NCI-H460 (cell line): ENCODE data around the gene LRRC34. TPM values are rescaled to one million over a fixed set of nuclear protein-coding genes. Genes with fewer than 3 reads are reported as not detected.

Experiments
- DNase-seq: peaks from one replicate; pipeline ENCODE4 v3.0.0-alpha.2; 2016; ENCODE audit warnings: low read depth; ENCODE audit errors: extremely low read depth
- polyA plus RNA-seq: library from polyadenylated mRNA; depleted of rRNA; stranded (reverse); fragments of >200 nt; gene quantifications from 2 replicates; pipeline ENCODE4 v1.2.3, GENCODE V29; 2014; cell fraction: nucleus; rRNA removed
- total RNA-seq: library from RNA; depleted of rRNA; stranded (reverse); fragments of >200 nt; shearing (Covaris generic); gene quantifications from 2 replicates; pipeline ENCODE4 v1.2.3, GENCODE V29; 2014; rRNA removed

The LRRC34 gene, protein sequence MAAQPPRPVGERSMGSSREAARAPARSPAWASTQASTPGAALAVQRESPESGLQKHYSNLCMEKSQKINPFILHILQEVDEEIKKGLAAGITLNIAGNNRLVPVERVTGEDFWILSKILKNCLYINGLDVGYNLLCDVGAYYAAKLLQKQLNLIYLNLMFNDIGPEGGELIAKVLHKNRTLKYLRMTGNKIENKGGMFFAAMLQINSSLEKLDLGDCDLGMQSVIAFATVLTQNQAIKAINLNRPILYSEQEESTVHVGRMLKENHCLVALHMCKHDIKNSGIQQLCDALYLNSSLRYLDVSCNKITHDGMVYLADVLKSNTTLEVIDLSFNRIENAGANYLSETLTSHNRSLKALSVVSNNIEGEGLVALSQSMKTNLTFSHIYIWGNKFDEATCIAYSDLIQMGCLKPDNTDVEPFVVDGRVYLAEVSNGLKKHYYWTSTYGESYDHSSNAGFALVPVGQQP
- total RNA-seq, result 12.5 and 13.7 TPM in 2 replicates
- polyA plus RNA-seq, result 17.5 and 23.6 TPM in 2 replicates

DNA sequence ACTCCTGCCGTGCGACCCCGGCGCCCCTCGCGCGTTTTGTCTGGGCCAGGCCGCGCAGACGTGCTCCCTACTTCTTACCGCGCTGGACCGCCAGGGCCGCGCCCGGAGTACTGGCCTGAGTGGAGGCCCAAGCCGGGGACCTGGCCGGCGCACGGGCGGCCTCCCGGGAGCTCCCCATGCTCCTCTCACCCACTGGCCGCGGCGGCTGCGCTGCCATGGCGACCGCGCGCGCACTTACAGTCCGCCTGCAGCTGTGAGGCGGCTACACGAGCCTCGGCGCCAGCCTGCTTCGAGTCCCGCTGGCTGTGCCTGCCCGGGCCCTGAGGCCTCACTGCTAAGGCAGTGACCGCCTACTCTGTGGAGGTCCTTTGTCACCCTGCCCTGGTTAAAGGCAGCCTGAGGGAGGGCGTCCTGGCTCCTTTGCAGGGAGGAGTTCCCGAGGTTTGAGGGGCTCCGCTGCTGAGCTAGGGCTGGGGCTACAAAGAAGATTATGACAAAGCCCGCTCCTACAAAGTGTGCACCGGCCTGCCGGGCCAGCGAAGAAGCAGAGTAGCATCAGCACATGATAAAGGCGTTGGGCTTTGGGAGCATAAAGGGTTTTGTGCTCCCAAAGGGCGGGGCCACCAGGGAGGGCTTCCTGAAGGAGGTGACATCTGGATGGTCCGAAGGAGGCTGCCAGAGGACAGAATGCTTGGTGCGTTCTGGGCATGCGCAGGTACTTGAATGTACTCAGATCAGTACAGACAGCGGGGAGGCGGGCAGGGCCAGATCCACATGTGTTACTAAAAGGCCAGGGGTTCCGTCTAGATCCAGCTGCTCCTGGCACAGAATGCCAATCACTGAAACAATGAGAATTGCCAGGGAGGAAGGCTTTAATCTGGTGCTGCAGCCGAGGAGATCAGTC is at the start of gene LRRC34, which contains the start of gene LRRIQ4:
Gene LRRC34, minus strand, starts transcription at position 573 of the 904 bp plus-strand sequence. Its CDS starts 356 bp downstream, at position 217.
Gene LRRIQ4, plus strand, starts transcription at position 539 of the 904 bp plus-strand sequence. CDS start 9,052 bp downstream, outside the sequence.
- DNase-seq, result peak; percentile 84

DNA sequence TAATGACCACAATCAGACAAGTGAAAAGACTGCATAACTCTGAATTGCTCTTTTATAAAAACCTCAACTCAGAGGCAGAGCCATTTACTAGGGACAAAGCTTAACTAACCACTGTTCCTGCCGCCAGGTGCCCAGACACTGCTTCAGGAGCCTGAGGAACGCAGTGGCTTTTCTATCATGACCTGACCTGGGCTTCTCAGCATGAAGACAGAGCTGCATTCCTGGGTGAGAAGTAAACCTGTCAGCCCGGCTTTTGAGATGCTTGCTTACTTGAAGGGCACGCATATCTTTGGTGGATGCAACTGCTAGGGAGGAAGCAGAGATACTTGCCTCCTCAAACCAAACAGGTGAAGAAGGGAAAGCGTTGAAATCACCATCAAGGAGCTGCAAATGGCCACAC is 49.2 kb upstream of the LRRC34 start:
- DNase-seq, result no peak

DNA sequence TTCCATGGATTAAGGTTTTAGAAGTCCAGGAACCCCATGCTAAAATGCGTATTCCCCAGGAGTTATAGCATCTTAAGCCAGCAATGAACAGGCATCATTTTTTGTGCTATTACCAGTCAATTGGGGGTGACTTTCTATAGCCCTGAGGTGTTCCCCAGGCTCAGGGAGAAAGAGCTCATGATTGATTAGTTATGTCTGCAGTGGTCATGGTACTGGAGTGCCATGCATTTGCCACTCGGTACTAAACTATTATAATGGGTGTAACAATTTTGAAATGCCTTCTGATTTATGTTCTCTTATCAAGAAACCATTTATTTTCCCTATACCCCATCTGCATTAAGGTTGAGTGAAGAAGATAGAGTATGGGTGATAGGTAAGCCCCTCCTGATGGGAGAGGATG is 45.1 kb upstream of the LRRC34 start:
- DNase-seq, result no peak

DNA sequence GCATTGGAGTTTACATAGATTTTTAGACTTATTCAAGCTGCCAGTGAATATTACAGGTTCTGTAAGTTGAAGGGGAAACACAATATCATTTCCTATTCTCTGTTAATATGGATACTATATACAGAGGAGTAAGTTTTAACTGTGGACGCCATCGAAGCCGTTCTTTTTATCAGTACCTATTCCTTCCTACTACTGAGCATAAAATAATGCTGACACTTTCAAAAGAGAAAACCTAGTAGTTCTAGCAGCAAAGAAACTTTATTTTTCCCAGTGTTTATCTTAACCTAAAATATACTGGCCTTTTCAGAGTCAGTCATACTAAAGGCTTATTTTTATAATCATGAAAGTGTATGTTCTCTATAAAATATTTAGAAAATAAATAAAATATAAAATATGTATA is 42.8 kb upstream of the LRRC34 start:
- DNase-seq, result no peak

DNA sequence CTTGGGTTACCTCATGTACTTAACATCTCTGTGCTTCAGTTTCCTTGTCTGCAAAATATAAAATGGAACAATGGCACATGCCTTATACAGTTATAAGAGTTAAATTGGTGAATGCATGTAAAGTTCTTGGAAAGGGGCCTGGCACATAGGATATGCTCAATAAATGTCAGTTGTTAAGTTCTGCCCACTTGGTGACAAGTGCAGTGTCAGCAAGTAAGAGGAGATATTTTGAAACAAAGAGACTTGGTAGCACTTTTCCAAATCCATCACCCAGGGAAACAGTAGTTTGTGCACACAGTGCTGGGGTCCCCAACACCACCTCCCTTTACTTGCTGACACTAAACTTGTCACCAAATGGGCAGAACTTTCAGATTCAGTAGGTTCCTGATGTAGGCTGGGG is 37.9 kb upstream of the LRRC34 start:
- no peak for DNase-seq

DNA sequence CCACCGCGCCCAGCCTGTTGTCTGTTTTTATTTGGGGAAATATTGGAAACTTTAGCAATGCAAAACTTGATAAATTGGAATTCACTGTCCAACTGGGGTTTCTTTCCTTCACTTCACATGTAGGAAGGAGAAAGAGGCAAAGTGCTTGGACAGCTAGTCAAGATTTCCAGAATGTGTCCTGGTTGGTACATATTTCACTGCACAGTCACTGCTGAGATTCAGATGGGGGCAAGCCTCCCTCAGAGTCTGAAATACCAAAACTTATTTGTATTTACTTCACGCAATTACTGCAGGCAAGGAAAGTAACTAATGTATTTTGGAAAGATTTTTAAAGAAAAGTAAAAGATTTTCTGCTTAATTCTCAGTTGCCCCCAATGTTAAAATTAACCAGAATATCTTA is 36.0 kb upstream of the LRRC34 start:
- no peak for DNase-seq

DNA sequence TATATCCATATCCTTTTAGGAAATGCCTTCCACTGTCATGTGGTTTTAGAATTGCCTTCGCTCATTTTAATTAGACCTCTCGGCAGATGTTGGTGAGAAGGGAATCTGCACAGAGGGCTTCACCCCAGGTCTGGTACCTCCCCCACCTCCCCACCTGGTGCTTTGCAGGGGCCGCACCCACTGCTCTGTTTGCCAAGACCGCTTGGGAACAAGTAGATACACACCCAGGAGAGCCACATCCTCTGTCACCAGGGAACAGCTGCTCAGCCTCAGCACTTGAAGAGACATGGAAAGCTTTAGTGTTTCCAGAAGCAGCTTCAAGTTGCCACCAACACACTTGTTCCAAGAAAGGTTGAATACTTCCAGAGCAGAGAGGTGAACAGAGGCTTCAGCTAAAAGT is 35.2 kb upstream of the LRRC34 start:
- DNase-seq, result no peak

DNA sequence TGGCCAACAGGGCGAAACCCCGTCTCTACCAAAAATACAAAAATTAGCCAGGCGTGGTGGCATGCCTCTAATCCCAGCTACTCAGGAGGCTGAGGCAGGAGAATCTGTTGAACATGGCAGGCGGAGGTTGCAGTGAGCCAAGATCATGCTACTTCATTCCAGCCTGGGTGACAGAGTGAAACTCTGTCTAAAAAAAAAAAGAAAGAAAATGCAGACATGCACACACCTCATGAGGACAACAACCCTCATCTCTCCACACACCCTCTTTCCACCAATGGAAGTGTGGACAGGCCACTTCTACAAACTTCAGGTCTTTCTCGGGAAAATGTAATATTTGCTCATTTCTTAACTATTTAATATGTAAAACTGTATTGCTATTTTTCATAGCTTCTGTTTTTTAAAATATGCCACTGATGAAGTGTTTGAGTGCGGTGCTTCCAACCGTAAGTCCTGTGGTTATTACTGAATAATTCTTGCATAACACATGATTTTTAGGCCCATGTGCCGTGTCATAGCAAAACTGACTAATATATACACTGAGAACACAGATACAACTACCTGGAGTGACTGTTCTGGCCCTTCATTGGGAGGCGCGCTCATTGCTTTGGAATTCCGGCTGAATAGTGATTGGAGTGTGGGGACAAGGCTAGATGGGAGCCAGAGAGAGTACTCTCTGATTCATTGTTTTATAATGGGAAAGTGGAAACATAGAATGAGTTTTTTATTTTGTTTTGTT is 33.9 kb upstream of the LRRC34 start:
- no peak for DNase-seq

DNA sequence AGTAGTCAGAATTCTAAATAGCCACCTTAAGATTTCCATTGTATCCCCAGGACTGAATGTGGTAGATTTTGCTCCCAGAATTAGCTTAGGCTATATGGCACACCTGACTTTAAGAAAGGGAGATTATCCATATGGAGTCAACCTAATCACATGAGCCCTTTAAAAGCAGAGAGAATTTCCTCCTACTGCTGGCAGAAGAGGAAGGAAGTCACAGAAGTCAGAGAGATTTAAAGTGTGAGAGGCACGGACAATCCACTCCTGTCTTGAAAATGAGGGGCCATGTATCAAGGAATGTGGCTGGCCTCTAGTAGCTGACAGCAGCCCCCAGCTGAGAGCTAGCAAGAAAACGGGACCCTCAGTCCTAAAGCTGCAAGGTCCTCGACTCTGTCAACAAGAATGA is 30.3 kb upstream of the LRRC34 start:
- no peak for DNase-seq

DNA sequence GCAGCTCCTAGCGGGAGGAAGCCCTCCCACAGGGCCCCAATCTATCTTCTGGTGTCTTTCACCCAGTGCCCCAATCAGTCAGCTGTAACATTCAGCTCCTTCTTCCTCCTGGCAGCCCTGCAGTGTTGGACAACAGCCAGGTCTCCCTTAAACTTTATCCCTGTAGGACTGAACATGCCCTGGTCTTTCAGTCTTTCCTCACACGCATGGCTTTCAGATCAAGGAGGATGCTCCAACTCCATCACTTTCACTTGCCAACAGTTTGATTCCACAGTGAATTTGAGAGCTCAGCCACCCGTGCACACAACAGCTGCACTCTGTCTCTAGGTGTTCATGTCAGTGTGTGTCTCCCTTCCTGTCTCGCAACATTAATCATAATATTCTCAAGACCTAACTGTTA is 28.5 kb upstream of the LRRC34 start:
- no peak for DNase-seq

DNA sequence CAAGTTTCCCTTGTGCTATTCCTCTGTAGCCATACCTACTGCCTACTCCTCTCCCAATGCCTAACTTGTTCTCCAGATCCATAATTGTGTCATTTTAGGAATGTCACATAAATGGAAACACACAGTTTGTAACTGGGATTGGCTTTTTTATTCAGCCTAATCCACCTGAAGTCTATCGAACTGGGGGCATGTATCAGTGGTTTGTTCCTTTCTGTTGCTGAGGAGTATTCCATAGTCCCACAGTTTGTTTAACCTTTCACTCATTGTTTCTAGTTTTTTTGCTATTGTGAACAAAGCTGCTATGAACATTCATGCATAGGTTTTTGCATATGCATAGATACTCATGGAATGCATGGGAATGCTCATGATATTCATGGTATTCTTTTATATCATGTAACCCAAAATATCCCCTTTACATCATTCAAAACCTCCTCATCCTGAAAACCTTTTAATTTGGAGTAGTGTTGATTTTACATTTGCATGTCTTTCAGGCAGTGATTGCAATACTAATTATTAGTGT is 25.9 kb upstream of the LRRC34 start:
- DNase-seq, result no peak

DNA sequence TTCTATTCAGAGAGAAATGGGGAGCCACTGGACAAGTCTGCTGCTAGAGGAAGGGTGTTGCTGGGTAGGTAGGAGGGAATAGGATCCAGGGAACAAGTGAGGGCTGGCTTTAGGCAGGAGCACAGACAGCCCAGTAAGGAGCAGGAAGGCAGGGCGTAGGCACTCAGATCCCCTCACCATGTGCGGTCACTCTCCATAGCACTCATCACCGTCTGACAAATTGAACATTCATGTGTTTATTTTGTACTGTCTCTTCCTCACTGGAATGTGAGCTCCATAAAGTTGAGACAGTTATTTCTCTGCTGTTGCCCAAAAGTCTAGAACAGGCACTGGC is 24.2 kb upstream of the LRRC34 start:
- DNase-seq, result no peak

DNA sequence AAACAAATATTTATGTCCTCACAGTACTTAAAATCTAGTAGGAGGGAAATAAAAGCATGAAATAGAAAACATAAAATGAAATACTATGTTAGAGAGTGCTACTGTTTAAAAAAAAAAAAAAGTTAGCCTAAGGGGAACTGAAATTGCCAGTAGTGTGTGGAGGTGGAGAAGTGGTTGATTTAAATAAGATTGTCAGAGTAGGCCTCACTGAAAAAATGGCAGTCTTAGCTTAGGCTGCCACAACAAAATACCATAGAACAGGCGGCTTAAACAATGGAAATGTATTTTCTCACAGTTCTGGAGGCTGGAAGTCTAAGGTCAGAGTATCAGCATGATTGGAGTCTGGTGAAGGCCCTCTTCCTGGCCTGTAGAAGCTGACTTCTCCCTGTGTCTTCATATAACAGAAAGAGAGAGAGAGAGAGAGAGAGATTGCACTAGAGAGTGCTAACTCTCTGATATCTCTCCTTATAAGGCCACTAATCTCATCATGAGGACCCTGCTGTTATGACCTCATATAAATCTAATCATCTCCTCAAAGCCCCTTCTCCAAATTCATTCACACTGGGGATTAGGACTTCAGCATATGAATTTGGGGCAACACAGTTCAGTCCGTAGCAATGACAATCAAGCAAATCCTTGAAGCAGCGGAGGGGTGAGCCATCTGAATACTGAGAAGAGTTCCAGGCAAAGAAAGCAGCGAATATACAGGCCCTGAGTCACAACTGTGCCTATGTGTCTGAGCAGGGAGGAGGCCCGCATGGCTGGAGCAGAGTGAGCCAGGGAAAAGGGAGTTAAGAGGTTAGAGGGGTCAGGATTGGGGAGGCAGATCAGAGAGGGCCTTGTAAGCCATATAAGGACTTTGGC is 23.6 kb upstream of the LRRC34 start:
- DNase-seq, result no peak

DNA sequence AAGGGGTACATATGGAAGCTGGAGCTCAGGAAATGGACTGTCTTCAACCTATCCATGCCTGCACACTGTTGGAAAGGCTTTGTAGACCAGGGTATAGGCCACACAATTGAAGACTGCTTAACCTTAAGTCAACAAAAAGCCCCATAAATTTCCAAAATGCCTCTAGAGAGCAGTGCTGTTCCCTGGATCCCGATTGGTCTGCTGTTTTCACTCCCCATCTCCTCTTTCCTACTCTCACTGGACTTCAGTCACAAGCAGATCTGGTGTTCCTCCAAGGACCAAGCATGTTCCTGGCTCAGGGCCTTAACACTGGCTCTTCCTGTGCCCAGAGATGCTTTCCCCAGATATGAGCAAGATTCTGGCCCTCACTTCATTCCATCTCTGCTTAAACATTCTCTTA is 22.8 kb upstream of the LRRC34 start:
- no peak for DNase-seq

DNA sequence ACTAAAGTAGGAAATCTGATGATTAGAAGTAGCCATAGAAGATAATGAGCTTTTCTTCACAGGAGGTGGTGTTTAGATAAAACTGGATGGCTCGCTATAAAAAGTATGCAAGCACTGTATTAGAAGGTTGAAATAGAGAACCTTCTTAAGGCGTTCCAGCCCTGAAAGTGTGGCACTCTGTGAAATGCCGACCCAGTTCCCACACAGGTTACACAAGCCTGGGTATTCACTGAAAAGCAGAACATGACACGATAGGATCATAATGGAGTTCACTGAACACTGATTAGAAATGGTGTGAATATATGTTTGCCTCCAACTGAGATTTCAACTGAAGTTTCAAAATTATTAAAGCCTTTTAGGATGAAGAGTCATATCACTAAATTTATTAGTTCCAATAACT is 15.0 kb upstream of the LRRC34 start:
- DNase-seq, result no peak

DNA sequence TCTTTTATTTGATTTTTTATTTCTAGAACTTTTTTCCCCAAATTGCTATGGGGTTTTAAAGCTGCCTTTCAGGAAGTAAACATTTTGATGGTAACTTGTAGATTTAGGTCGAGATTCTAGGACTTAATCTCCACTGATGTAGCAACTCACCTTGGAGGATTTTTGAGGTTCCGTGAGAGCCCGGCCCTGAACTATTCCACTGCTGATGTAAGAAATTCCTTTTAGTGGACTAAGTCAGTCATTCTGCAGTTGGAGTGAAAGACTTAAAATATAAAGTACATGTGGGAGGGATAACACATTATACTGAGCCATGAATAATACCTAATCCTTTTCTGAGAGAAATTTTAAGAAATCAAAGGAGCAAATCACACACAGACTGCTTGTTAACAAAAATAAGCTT is 12.6 kb upstream of the LRRC34 start:
- no peak for DNase-seq

DNA sequence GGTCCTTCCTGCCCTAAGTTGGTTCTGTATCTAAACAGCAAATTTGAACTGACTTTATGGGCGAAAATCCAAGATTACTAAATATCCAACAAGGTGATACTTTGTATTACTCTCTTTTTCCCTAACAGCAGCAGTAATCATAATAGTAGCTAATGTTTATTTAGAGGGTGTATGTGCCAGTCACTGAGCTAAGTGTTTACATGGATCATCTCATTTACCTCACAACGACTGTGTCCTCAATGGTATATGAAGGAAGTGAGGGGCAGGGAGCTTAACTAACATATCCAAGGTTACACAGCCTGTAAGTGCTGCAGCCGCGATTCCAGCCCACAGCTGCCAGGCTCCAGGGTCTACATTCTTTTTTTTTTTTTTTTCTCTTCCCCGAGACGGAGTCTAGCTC is 10.3 kb upstream of the LRRC34 start:
- DNase-seq, result no peak

DNA sequence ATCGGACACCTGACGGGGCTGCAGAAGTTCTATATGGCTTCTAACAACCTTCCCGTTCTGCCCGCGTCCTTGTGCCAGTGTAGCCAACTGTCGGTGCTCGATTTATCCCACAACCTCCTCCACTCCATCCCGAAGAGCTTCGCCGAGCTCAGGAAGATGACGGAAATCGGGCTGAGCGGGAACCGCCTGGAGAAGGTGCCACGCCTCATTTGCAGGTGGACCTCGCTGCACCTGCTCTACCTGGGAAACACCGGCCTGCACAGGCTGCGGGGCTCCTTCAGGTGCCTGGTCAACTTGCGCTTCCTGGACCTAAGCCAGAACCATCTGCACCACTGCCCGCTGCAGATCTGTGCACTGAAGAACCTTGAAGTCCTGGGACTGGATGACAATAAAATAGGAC is 9.8 kb upstream of the LRRC34 start:
- DNase-seq, result no peak

DNA sequence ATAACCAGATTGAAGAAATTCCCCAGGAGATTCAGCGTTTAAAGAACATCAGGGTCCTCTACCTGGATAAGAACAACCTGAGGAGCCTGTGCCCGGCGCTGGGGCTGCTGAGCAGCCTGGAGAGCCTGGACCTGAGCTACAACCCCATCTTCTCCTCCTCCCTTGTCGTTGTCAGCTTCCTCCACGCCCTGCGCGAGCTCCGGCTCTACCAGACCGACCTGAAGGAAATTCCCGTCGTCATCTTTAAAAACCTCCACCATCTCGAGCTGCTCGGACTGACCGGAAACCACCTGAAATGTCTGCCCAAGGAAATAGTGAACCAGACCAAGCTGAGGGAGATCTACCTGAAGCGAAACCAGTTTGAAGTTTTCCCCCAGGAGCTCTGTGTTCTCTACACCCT is 9.4 kb upstream of the LRRC34 start:
- no peak for DNase-seq

DNA sequence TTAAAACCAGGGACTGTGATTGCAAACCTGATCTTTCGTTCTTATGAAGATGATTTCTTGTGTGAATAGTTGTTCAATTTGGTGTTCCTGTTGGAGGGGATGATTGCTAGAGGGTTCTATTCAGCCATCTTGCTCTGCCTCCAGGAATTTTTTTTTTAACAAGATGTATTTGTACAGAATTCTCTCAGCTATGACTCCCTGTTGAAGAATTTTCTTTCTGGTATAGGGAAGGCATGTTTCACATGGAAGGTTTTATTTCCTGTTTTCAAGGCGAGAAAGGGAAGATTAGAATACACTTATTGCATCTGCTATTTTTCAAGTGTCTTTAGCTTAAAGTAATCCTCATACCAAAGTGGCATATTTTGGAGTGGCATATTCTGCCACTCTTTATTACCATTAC is 5.6 kb upstream of the LRRC34 start:
- no peak for DNase-seq
